ENCODE results near the gene WASHC1. TPM values are rescaled to one million over a fixed set of nuclear protein-coding genes. Genes with fewer than 3 reads are reported as not detected.

The WASHC1 gene
- total RNA-seq, 2 experiments from 2014 or later, result 22.7 to 26.2 TPM

Other genes starting within 250 kb of the WASHC1 start
- under 1 TPM; 0.13 to 0.20 TPM for gene FOXD4, start 89.0 kb upstream of the WASHC1 start, total RNA-seq
- gene ZNG1A, start 149.6 kb upstream of the WASHC1 start, total RNA-seq, result 10 to 100 TPM; 25.0 to 25.4 TPM
- 100 to 1,000 TPM; 370 to 374 TPM for gene DOCK8, start 185.4 kb upstream of the WASHC1 start, total RNA-seq

Measured in activated CD4-positive, alpha-beta memory T cell treated with anti-CD3 and anti-CD28 coated beads, Interleukin-2, amount 10 ng/mL, durations not matched to agents 7 days and 5 days (primary cell).